GM10248 (cell line): ENCODE data around the gene NRP2.

Experiments used
- CTCF ChIA-PET: fragments of 300-600 bp; sonication (Branson Sonifier 250); formaldehyde crosslinking; extraction: SDS; loops from one replicate; lab custom pipeline; 2021; ENCODE audit warnings: antibody characterized with exemption; lab: Yijun Ruan, JAX
- POLR2A ChIA-PET: fragments of 350-650 bp; sonication (Branson Sonifier 250); formaldehyde crosslinking; extraction: SDS; loops from one replicate; lab custom pipeline; 2020; ENCODE audit warnings: antibody characterized with exemption; lab: Yijun Ruan, JAX
- DNase-seq: peaks from one replicate; pipeline ENCODE4 v3.0.0; 2012; ENCODE audit errors: extremely low spot score
- CTCF ChIP-seq: IDR thresholded peaks from 2 replicates; pipeline ENCODE4 v1.5.1; 2012; ENCODE audit warnings: mild to moderate bottlenecking, low read depth; ENCODE audit errors: extremely low read depth, missing control alignments, control extremely low read depth

NRP2 gene

GRCh38 chr2:205748639-205749038 is 66.3 kb downstream of the NRP2 start:
- no peak for TF ChIP-seq CTCF

GRCh38 chr2:205749078-205749477 is 66.8 kb downstream of the NRP2 start:
- TF ChIP-seq CTCF: no peak
- DNase-seq: no peak
- CTCF ChIA-PET: interaction anchor here (1.1 kb wide), 1 partner anchor 73 kb away, joined by 3 read pairs; no protein-coding TSS in a partner anchor
- POLR2A ChIA-PET: no interaction called here

More at GRCh38 chr2:205748639-205749038, 66.3 kb downstream of the NRP2 start:
- ChIA-PET POLR2A (no interaction called here), CTCF (interaction anchor here (1.1 to 1.9 kb wide), 2 partner anchors 28 to 72 kb away, joined by 3 to 6 read pairs; no protein-coding TSS in a partner anchor)
- DNase-seq: no peak

GRCh38 chr2:205750797-205751196 is 68.5 kb downstream of the NRP2 start:
- POLR2A ChIA-PET: no interaction called here
- no peak for DNase-seq
- no peak for TF ChIP-seq CTCF
- CTCF ChIA-PET: no interaction called here

GRCh38 chr2:205751569-205752031 is 69.3 kb downstream of the NRP2 start:
- POLR2A ChIA-PET: no interaction called here
- no peak for DNase-seq
- no peak for TF ChIP-seq CTCF
- CTCF ChIA-PET: no interaction called here

GRCh38 chr2:205752296-205752820 is 70.1 kb downstream of the NRP2 start:
- no peak for DNase-seq
- TF ChIP-seq CTCF: no peak
- ChIA-PET CTCF (interaction anchor here (1.3 to 1.5 kb wide), 3 partner anchors 23 to 132 kb away, joined by 4 to 6 read pairs (median 5); no protein-coding TSS in a partner anchor), POLR2A (no interaction called here)

GRCh38 chr2:205752924-205753323 is 70.6 kb downstream of the NRP2 start:
- no peak for TF ChIP-seq CTCF
- POLR2A ChIA-PET: no interaction called here
- CTCF ChIA-PET: interaction anchor here (1.0 to 1.5 kb wide), 5 partner anchors 9 to 195 kb away, joined by 3 to 6 read pairs (median 5); no protein-coding TSS in a partner anchor
- DNase-seq: no peak
